ENCODE results near the gene CLPSL1.

CLPSL1 gene

GRCh38 chr6:35757456-35758123 is 23.2 kb upstream of the CLPSL1 start:
- no peak for DNase-seq (ENCODE audit: low read depth, low spot score)

- no peak for DNase-seq (ENCODE audit: low read depth, low spot score)
These were observed 21.4 kb upstream of the CLPSL1 start for GRCh38 chr6:35759426-35759825.

- no peak for DNase-seq (ENCODE audit: low read depth, low spot score)
These were observed 15.1 kb upstream of the CLPSL1 start for GRCh38 chr6:35765739-35766138.

- DNase-seq (ENCODE audit: low read depth, low spot score) = no peak
These were observed 11.6 kb upstream of the CLPSL1 start for GRCh38 chr6:35769211-35769610.

- DNase-seq (ENCODE audit: low read depth, low spot score) = no peak
These were observed 9.5 kb upstream of the CLPSL1 start for GRCh38 chr6:35771343-35771627.

- no peak for DNase-seq (ENCODE audit: low read depth, low spot score)
These were observed 6.6 kb upstream of the CLPSL1 start for GRCh38 chr6:35774116-35774794.

GRCh38 chr6:35775031-35775430 is 5.8 kb upstream of the CLPSL1 start:
- no peak for DNase-seq (ENCODE audit: low read depth, low spot score)

- no peak for DNase-seq (ENCODE audit: low read depth, low spot score)
These were observed 4.2 kb upstream of the CLPSL1 start, which contains the start of gene CLPSL2 for GRCh38 chr6:35776364-35777215. CLPSL2 (plus strand) TSS chr6:35776598; CDS start chr6:35776619, 21 bp downstream.

- no peak for DNase-seq (ENCODE audit: low read depth, low spot score)
These were observed 3.3 kb upstream of the CLPSL1 start for GRCh38 chr6:35777356-35778102.

- no peak for DNase-seq (ENCODE audit: low read depth, low spot score)
These were observed 2.4 kb upstream of the CLPSL1 start for GRCh38 chr6:35778437-35778836.

GRCh38 chr6:35781290-35781689 is 471 bp downstream of the CLPSL1 start:
- DNase-seq (ENCODE audit: low read depth, low spot score) = no peak

GRCh38 chr6:35782424-35782823 is 1.6 kb downstream of the CLPSL1 start:
- no peak for DNase-seq (ENCODE audit: low read depth, low spot score)

GRCh38 chr6:35784200-35784599 is 3.4 kb downstream of the CLPSL1 start:
- DNase-seq (ENCODE audit: low read depth, low spot score) = no peak

- DNase-seq (ENCODE audit: low read depth, low spot score) = no peak
These were observed 5.5 kb downstream of the CLPSL1 start for GRCh38 chr6:35786272-35786671.

GRCh38 chr6:35786810-35787209 is 6.0 kb downstream of the CLPSL1 start:
- no peak for DNase-seq (ENCODE audit: low read depth, low spot score)

- no peak for DNase-seq (ENCODE audit: low read depth, low spot score)
These were observed 6.7 kb downstream of the CLPSL1 start for GRCh38 chr6:35787266-35788218.

- DNase-seq (ENCODE audit: low read depth, low spot score) = no peak
These were observed 7.7 kb downstream of the CLPSL1 start for GRCh38 chr6:35788423-35788982.

- DNase-seq (ENCODE audit: low read depth, low spot score) = no peak
These were observed 9.9 kb downstream of the CLPSL1 start for GRCh38 chr6:35790683-35791082.

GRCh38 chr6:35794536-35795452 is 14.0 kb downstream of the CLPSL1 start:
- DNase-seq (ENCODE audit: low read depth, low spot score) = no peak

All from smooth muscle cell of the brain vasculature (primary cell).